GM18951 (cell line): Measurements from ENCODE around the gene RFNG.
A peak's percentile ranks its signal among the peaks of the same experiment; 100 is the strongest.

Experiments used
- POLR2A ChIP-seq: IDR thresholded peaks from 4 replicates; pipeline ENCODE4 v1.6.1; 2011; ENCODE audit warnings: mild to moderate bottlenecking; ENCODE audit not compliant: insufficient read length, insufficient read depth; ENCODE audit errors: extremely low read depth
- in situ Hi-C: fragments of 300-500 bp; cut with MboI; formaldehyde crosslinking; loops from one replicate; pipeline ENCODE4 v1.12.0; 2022; ENCODE audit warnings: low sequenced_read_pairs, mixed read lengths, inconsistent platforms; ENCODE audit not compliant: unreplicated experiment

The RFNG gene

GRCh38 chr17:82085931-82086764, 34.5 kb upstream of the RFNG start:
- in situ Hi-C loops: no loop called here
- no peak for TF ChIP-seq POLR2A

GRCh38 chr17:82085031-82085861, 33.6 kb upstream of the RFNG start:
- in situ Hi-C loops: no loop called here
- no peak for TF ChIP-seq POLR2A

GRCh38 chr17:82084373-82085030, 32.9 kb upstream of the RFNG start:
- no peak for TF ChIP-seq POLR2A
- in situ Hi-C loops: no loop called here

GRCh38 chr17:82083533-82084359, 32.1 kb upstream of the RFNG start:
- in situ Hi-C loops: no loop called here
- peak; percentile 2 for TF ChIP-seq POLR2A

GRCh38 chr17:82083009-82083408, 31.4 kb upstream of the RFNG start:
- in situ Hi-C loops: no loop called here

GRCh38 chr17:82082456-82082855, 30.8 kb upstream of the RFNG start:
- in situ Hi-C loops: no loop called here
- no peak for TF ChIP-seq POLR2A

More at GRCh38 chr17:82083009-82083408, 31.4 kb upstream of the RFNG start:
- no peak for TF ChIP-seq POLR2A

- no peak for TF ChIP-seq POLR2A
- in situ Hi-C loops: no loop called here
Observed at GRCh38 chr17:82081966-82082365, 30.4 kb upstream of the RFNG start.

- no peak for TF ChIP-seq POLR2A
- in situ Hi-C loops: no loop called here
Observed at GRCh38 chr17:82081546-82081945, 29.9 kb upstream of the RFNG start.

- no peak for TF ChIP-seq POLR2A
- in situ Hi-C loops: no loop called here
Observed at GRCh38 chr17:82080789-82081464, 29.3 kb upstream of the RFNG start.

GRCh38 chr17:82080048-82080788, 28.6 kb upstream of the RFNG start:
- in situ Hi-C loops: no loop called here
- no peak for TF ChIP-seq POLR2A

- no peak for TF ChIP-seq POLR2A
- in situ Hi-C loops: no loop called here
Observed at GRCh38 chr17:82079001-82079677, 27.5 kb upstream of the RFNG start.
